Liver (tissue), 3 donors: ENCODE measurements around the gene PDE9A.
"Not testable (repeated sequence)": the region's sequence is repeated elsewhere in the genome, so short reads cannot be mapped to it uniquely, and the experiment has no call there.

Experiments used
- CTCF ChIP-seq: fragments of 150-350 bp; IDR thresholded peaks from 2 replicates; pipeline ENCODE4 v1.5.1; 2017; ENCODE audit warnings: improper control_type of control experiment, low read depth, low read length; ENCODE audit not compliant: missing input control
- EGR1 ChIP-seq, 2 donors: IDR thresholded peaks; 2 replicates each; pipeline ENCODE4 v1.6.1; 2016 to 2018; ENCODE audit warnings: antibody characterized with exemption in 2 of 2, low read depth in 2 of 2
- NR2F2 ChIP-seq: IDR thresholded peaks from 2 replicates; pipeline ENCODE4 v1.6.1; 2016; ENCODE audit warnings: antibody characterized with exemption
- RAD21 ChIP-seq, 2 donors: IDR thresholded peaks; 2 replicates each; pipeline ENCODE4 v1.6.1; 2016; ENCODE audit warnings: antibody characterized with exemption in 2 of 2, mild to moderate bottlenecking in 2 of 2
- REST ChIP-seq: IDR thresholded peaks from 2 replicates; pipeline ENCODE4 v1.6.1; 2016; ENCODE audit warnings: antibody characterized with exemption, mild to moderate bottlenecking
- SP1 ChIP-seq: IDR thresholded peaks from 2 replicates; pipeline ENCODE4 v1.6.1; 2018; ENCODE audit warnings: antibody characterized with exemption, mild to moderate bottlenecking
- TAF1 ChIP-seq: conservative IDR thresholded peaks from 2 replicates; pipeline ENCODE4 v1.6.1; 2016; ENCODE audit warnings: antibody characterized with exemption, mild to moderate bottlenecking
- YY1 ChIP-seq: IDR thresholded peaks from 2 replicates; pipeline ENCODE4 v1.6.1; 2016; ENCODE audit warnings: antibody characterized with exemption, mild to moderate bottlenecking
- donor health status: healthy.
- donor health status: healthy.

GRCh38 chr21:42801616-42802015 is 148.2 kb downstream of the PDE9A start:
- TF ChIP-seq CTCF; YY1; EGR1 (IDR thresholded peaks at IDR 0.05; ENCODE audit: low read depth in 2 of 2); RAD21 (IDR thresholded peaks at IDR 0.05); SP1; REST; NR2F2; TAF1: not testable (repeated sequence)
